ENCODE measurements around the gene MTM1. TPM values are rescaled to one million over a fixed set of nuclear protein-coding genes. Genes with fewer than 3 reads are reported as not detected.

The MTM1 gene
- total RNA-seq, 3 donors from 2014 or later (not counting 1 experiment from before 2014, with no cell fraction given) = 4.8 to 16.6 (median 6.1) TPM

DNA sequence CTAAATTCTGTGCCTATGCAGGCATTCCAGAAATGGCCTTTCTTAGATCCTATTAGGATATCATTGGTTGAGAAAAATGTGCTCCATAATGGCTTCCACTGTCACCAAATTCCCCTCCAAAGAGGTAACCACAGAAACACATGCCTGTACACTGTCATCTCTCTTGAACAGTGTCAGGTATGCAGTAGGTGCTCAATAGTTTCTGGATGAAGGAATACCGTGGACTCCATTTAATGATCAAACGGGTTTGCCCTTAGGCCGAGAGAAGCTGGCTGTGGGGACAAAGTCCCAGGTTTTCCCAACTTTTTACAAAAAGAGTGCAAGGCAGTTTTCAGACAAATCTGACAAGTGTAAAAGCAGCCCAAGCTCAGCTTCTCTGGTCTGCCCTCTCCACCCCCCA, 16.5 kb upstream of the MTM1 start:
- TF ChIP-seq CTCF (IDR thresholded peaks at IDR 0.05) = no peak
- Mint-ChIP-seq H3K36me3 (no peaks in the 10 kb centered on the region), H3K4me3 (no peak overlapping the region), H3K27ac (no peak overlapping the region), H3K9me3 (no peaks in the 10 kb centered on the region), H3K4me1 (peaks cover 16 to 24% of the 10 kb centered on the region in 2 donors), H3K27me3 (ENCODE audit: low read depth in 2 of 2) (peaks cover 3 to 10% of the 10 kb centered on the region in 2 donors)
- H3K27ac ChIP-seq (ENCODE audit: low read length) = no peak overlapping the region
- 91% methylated on average over 3 of the region's 3 CpGs for WGBS (ENCODE audit: insufficient coverage)
- intact Hi-C loops (cut with micrococcal nuclease) = no loop called here
- ATAC-seq = no peak
- no peaks in the 10 kb centered on the region for H3K9me3 ChIP-seq (ENCODE audit: control insufficient read depth, insufficient read depth, low read length)
- H3K36me3 ChIP-seq (ENCODE audit: control insufficient read depth, insufficient read depth, low read length) = no peaks in the 10 kb centered on the region
- no peaks in the 10 kb centered on the region for H3K27me3 ChIP-seq (ENCODE audit: control insufficient read depth, insufficient read depth, low read length)
- DNase-seq = no peak
- H3K4me3 ChIP-seq (ENCODE audit: low read length) = no peak overlapping the region
- peaks cover 27% of the 10 kb centered on the region for H3K4me1 ChIP-seq (ENCODE audit: control insufficient read depth, insufficient read depth, low read length)

- no peak overlapping the region for H3K4me3 ChIP-seq (ENCODE audit: low read length)
- no peak for TF ChIP-seq CTCF (IDR thresholded peaks at IDR 0.05)
- Mint-ChIP-seq H3K27ac (no peak overlapping the region), H3K9me3 (no peaks in the 10 kb centered on the region), H3K4me1 (no peaks in the 10 kb centered on the region), H3K36me3 (no peaks in the 10 kb centered on the region), H3K4me3 (no peak overlapping the region), H3K27me3 (ENCODE audit: low read depth in 2 of 2) (peaks cover 13 to 37% of the 10 kb centered on the region in 2 donors)
- no peaks in the 10 kb centered on the region for H3K27me3 ChIP-seq (ENCODE audit: control insufficient read depth, insufficient read depth, low read length)
- no peak for ATAC-seq
- no peaks in the 10 kb centered on the region for H3K4me1 ChIP-seq (ENCODE audit: control insufficient read depth, insufficient read depth, low read length)
- DNase-seq = no peak
- 87% methylated on average over 3 of the region's 7 CpGs for WGBS (ENCODE audit: insufficient coverage)
- no peaks in the 10 kb centered on the region for H3K36me3 ChIP-seq (ENCODE audit: control insufficient read depth, insufficient read depth, low read length)
- no peak overlapping the region for H3K27ac ChIP-seq (ENCODE audit: low read length)
- H3K9me3 ChIP-seq (ENCODE audit: control insufficient read depth, insufficient read depth, low read length) = no peaks in the 10 kb centered on the region
- intact Hi-C loops (cut with micrococcal nuclease) = no loop called here
Observed at GRCh38 chrX:150558424-150558823, 10.0 kb upstream of the MTM1 start.

- intact Hi-C loops (cut with micrococcal nuclease) = no loop called here
- peaks cover 12% of the 10 kb centered on the region for H3K4me1 ChIP-seq (ENCODE audit: control insufficient read depth, insufficient read depth, low read length)
- Mint-ChIP-seq H3K27me3 (ENCODE audit: low read depth in 2 of 2) (peaks cover 6 to 22% of the 10 kb centered on the region in 2 donors), H3K36me3 (no peaks in the 10 kb centered on the region), H3K4me1 (peaks cover 12% of the 10 kb centered on the region in 2 donors), H3K4me3 (no peak overlapping the region), H3K9me3 (no peaks in the 10 kb centered on the region), H3K27ac (no peak overlapping the region)
- DNase-seq = no peak
- 77% methylated on average over 2 of the region's 3 CpGs for WGBS (ENCODE audit: insufficient coverage)
- no peaks in the 10 kb centered on the region for H3K36me3 ChIP-seq (ENCODE audit: control insufficient read depth, insufficient read depth, low read length)
- no peak overlapping the region for H3K4me3 ChIP-seq (ENCODE audit: low read length)
- H3K27me3 ChIP-seq (ENCODE audit: control insufficient read depth, insufficient read depth, low read length) = no peaks in the 10 kb centered on the region
- TF ChIP-seq CTCF (IDR thresholded peaks at IDR 0.05) = no peak
- no peaks in the 10 kb centered on the region for H3K9me3 ChIP-seq (ENCODE audit: control insufficient read depth, insufficient read depth, low read length)
- H3K27ac ChIP-seq (ENCODE audit: low read length) = no peak overlapping the region
- ATAC-seq = no peak
Observed at GRCh38 chrX:150564838-150565237, 3.6 kb upstream of the MTM1 start.

- Histone ChIP-seq H3K27ac (ENCODE audit: low read length) (no peak overlapping the region), H3K4me1 (ENCODE audit: control insufficient read depth, insufficient read depth, low read length) (peaks cover 19% of the 10 kb centered on the region), H3K36me3 (ENCODE audit: control insufficient read depth, insufficient read depth, low read length) (no peaks in the 10 kb centered on the region), H3K4me3 (ENCODE audit: low read length) (no peak overlapping the region), H3K27me3 (ENCODE audit: control insufficient read depth, insufficient read depth, low read length) (no peaks in the 10 kb centered on the region), H3K9me3 (ENCODE audit: control insufficient read depth, insufficient read depth, low read length) (no peaks in the 10 kb centered on the region)
- H3K27ac Mint-ChIP-seq = no peak overlapping the region
- no peak for TF ChIP-seq CTCF (IDR thresholded peaks at IDR 0.05)
- H3K4me3 Mint-ChIP-seq = no peak overlapping the region
- no peaks in the 10 kb centered on the region for H3K36me3 Mint-ChIP-seq
- ATAC-seq = no peak
- DNase-seq = no peak
- WGBS (ENCODE audit: insufficient coverage) = 94% methylated on average over 2 of the region's 5 CpGs
- peaks cover 2 to 17% of the 10 kb centered on the region in 2 donors for H3K27me3 Mint-ChIP-seq (ENCODE audit: low read depth in 2 of 2)
- H3K4me1 Mint-ChIP-seq = peaks cover 13 to 17% of the 10 kb centered on the region in 2 donors
- intact Hi-C loops (cut with micrococcal nuclease) = no loop called here
- no peaks in the 10 kb centered on the region for H3K9me3 Mint-ChIP-seq
Observed at GRCh38 chrX:150565551-150565950, 2.9 kb upstream of the MTM1 start.
